ENCODE results near the gene DNAJC18.
"Not testable (repeated sequence)": the region's sequence is repeated elsewhere in the genome, so short reads cannot be mapped to it uniquely, and the experiment has no call there.

Gene DNAJC18

GRCh38 chr5:139461176-139461575 is 21.9 kb upstream of the DNAJC18 start:
- no peak for DNase-seq (ENCODE audit: low read depth)

GRCh38 chr5:139460455-139460854 is 21.1 kb upstream of the DNAJC18 start:
- DNase-seq (ENCODE audit: low read depth) = no peak

- no peak for DNase-seq (ENCODE audit: low read depth)
These were observed 20.2 kb upstream of the DNAJC18 start for GRCh38 chr5:139459451-139459934.

GRCh38 chr5:139458580-139459407 is 19.5 kb upstream of the DNAJC18 start:
- DNase-seq (ENCODE audit: low read depth) = peak; percentile 62

- DNase-seq (ENCODE audit: low read depth) = no peak
These were observed 18.5 kb upstream of the DNAJC18 start for GRCh38 chr5:139457653-139458306.

- DNase-seq (ENCODE audit: low read depth) = no peak
These were observed 17.9 kb upstream of the DNAJC18 start for GRCh38 chr5:139457241-139457640.

- DNase-seq (ENCODE audit: low read depth) = no peak
These were observed 17.5 kb upstream of the DNAJC18 start for GRCh38 chr5:139456776-139457175.

- no peak for DNase-seq (ENCODE audit: low read depth)
These were observed 15.4 kb upstream of the DNAJC18 start for GRCh38 chr5:139454568-139455290.

- no peak for DNase-seq (ENCODE audit: low read depth)
These were observed 14.6 kb upstream of the DNAJC18 start for GRCh38 chr5:139453683-139454567.

GRCh38 chr5:139451878-139452660 is 12.7 kb upstream of the DNAJC18 start:
- no peak for DNase-seq (ENCODE audit: low read depth)

- no peak for DNase-seq (ENCODE audit: low read depth)
These were observed 11.9 kb upstream of the DNAJC18 start for GRCh38 chr5:139451176-139451575.

GRCh38 chr5:139446956-139447779 is 7.8 kb upstream of the DNAJC18 start:
- no peak for DNase-seq (ENCODE audit: low read depth)

- DNase-seq (ENCODE audit: low read depth) = no peak
These were observed 6.2 kb upstream of the DNAJC18 start for GRCh38 chr5:139445325-139446170.

- DNase-seq (ENCODE audit: low read depth) = no peak
These were observed 4.6 kb upstream of the DNAJC18 start for GRCh38 chr5:139443831-139444453.

- DNase-seq (ENCODE audit: low read depth) = not testable (repeated sequence)
These were observed 1.1 kb upstream of the DNAJC18 start for GRCh38 chr5:139440416-139440815.

- no peak for DNase-seq (ENCODE audit: low read depth)
These were observed 665 bp downstream of the DNAJC18 start for GRCh38 chr5:139438707-139439012.

- DNase-seq (ENCODE audit: low read depth) = no peak
These were observed 3.6 kb downstream of the DNAJC18 start for GRCh38 chr5:139435676-139436075.

GRCh38 chr5:139431706-139432105 is 7.6 kb downstream of the DNAJC18 start:
- DNase-seq (ENCODE audit: low read depth) = no peak

GRCh38 chr5:139430015-139430414 is 9.3 kb downstream of the DNAJC18 start:
- no peak for DNase-seq (ENCODE audit: low read depth)

Data from stimulated activated CD8-positive, alpha-beta memory T cell treated with anti-CD3 and anti-CD28 coated beads, Interleukin-12 subunit alpha, Interleukin-12 subunit beta, amount 100 ng/mL, for 1 hour (primary cell).